ENCODE data around the gene PCP2. TPM values are rescaled to one million over a fixed set of nuclear protein-coding genes. Genes with fewer than 3 reads are reported as not detected.

PCP2 gene
- total and polyA plus RNA-seq, 2 of the 8 experiments (the other 6 are each of a cell fraction or from before 2014, with no cell fraction given) = not detected

DNA sequence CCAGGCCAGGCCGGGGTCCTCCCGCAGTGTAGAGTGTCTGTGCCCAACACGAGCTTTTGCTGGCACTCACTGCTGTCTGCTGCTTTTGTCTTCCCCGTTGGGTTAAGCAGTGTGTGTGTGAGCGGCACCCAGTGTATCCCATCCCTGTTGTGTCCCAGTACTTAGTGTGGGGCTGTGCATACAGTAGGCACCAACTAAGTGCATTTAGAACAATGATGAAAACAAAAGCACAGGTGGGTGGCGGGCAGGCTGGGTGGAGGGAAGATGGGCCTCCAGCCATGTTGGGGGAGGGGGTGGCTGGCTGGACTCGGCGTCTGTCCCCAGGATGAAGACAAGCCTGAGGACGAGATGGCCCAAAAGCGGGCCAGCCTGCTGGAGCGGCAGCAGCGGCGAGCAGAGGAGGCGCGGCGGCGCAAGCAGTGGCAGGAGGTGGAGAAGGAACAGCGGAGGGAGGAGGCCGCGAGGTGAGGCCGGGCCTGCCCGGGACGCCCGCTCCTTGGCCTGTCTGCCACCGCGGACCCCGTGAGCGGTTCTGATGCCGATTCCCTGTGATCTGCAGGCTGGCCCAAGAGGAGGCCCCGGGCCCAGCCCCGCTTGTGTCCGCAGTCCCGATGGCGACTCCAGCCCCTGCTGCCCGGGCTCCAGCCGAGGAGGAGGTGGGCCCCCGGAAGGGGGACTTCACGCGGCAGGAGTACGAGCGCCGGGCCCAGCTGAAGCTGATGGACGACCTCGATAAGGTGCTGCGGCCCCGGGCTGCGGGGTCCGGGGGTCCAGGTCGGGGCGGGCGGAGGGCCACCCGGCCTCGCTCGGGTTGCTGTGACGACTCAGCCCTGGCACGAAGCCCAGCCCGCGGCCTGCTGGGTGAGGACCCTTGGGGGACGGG is 18.4 kb downstream of the PCP2 start:
- H4K91ac ChIP-seq (replicated peaks; ENCODE audit: insufficient read length, low read length) = no peak overlapping the region
- ChIA-PET CTCF (ENCODE audit: partially characterized antibody) (interaction anchor here (0.6 to 1.1 kb wide), 3 partner anchors 8 to 304 kb away, joined by 3 to 4 read pairs (median 3); partner anchors contain the start of gene TRAPPC5), POLR2A (ENCODE audit: partially characterized antibody) (interaction anchor here (1.0 to 1.9 kb wide), 2 partner anchors 9 to 27 kb away, joined by 3 to 4 read pairs; no protein-coding TSS in a partner anchor)
- H4K20me1 ChIP-seq (replicated peaks in 1 of 2; ENCODE audit: control insufficient read depth in 1 of 2, insufficient read depth in 2 of 2, low read length in 2 of 2) = peaks cover 6 to 13% of the 10 kb centered on the region in 2 experiments
- H2BK15ac ChIP-seq (ENCODE audit: low read length) = no peak overlapping the region
- H3K79me2 ChIP-seq (ENCODE audit: control insufficient read depth in 1 of 2, insufficient read depth in 2 of 2, low read length in 2 of 2) = no peaks in the 10 kb centered on the region
- no peaks in the 10 kb centered on the region for H3K23me2 ChIP-seq (ENCODE audit: low read depth, low read length)
- FAIRE-seq (no peak), DNase-seq (ENCODE audit: low read depth in 1 of 2, low spot score in 2 of 2) (no peak)
- no peak overlapping the region for H3K4me3 ChIP-seq (ENCODE audit: extremely low read depth in 1 of 4, insufficient read depth in 2 of 4, low read depth in 3 of 4, low read length in 4 of 4)
- H3K27me3 ChIP-seq (replicated peaks in 1 of 4; ENCODE audit: control insufficient read depth in 3 of 4, extremely low read depth in 1 of 4, insufficient read depth in 3 of 4, low read length in 3 of 4) = no peaks in the 10 kb centered on the region
- H3K9me3 ChIP-seq (ENCODE audit: insufficient read depth in 2 of 2, low read depth in 1 of 2, low read length in 1 of 2) = no peaks in the 10 kb centered on the region
- H2AFZ ChIP-seq (ENCODE audit: low read length) = no peak overlapping the region
- no peak overlapping the region for H2AK5ac ChIP-seq (ENCODE audit: low read depth, low read length)
- TF ChIP-seq SAP30 (IDR thresholded peaks at IDR 0.05; ENCODE audit: insufficient read depth, insufficient replicate concordance, low read length) (no peak), CTBP2 (IDR thresholded peaks at IDR 0.05; ENCODE audit: borderline replicate concordance, insufficient read depth, insufficient read length, low read length) (no peak), POLR2A (IDR thresholded peaks at IDR 0.05; ENCODE audit: control extremely low read depth in 1 of 2, low read depth in 2 of 2, low read length in 2 of 2) (no peak)
- no peak overlapping the region for H3K9ac ChIP-seq (replicated peaks in 1 of 4; ENCODE audit: extremely low read depth in 1 of 4, low read depth in 3 of 4, low read length in 3 of 4)
- no peak overlapping the region for H3K18ac ChIP-seq (ENCODE audit: extremely low read depth, low read length)
- H3K23ac ChIP-seq (ENCODE audit: insufficient read length) = no peak overlapping the region
- H4K8ac ChIP-seq (ENCODE audit: extremely low read depth, insufficient read depth, low read length) = no peak overlapping the region
- no peak overlapping the region for H4K5ac ChIP-seq (ENCODE audit: insufficient read length, low read depth, low read length)
- no peak overlapping the region for H2BK120ac ChIP-seq (replicated peaks; ENCODE audit: low read depth, low read length)
- no peak overlapping the region for H3K14ac ChIP-seq (ENCODE audit: insufficient read length)
- H3K4ac ChIP-seq (replicated peaks; ENCODE audit: insufficient read length, low read depth, low read length) = no peak overlapping the region
- H3K56ac ChIP-seq (replicated peaks; ENCODE audit: insufficient read length, low read depth, low read length) = no peak overlapping the region
- H2BK20ac ChIP-seq (ENCODE audit: low read length) = no peak overlapping the region
- H3K79me1 ChIP-seq (ENCODE audit: low read depth, low read length) = no peaks in the 10 kb centered on the region
- H3K4me1 ChIP-seq (replicated peaks in 1 of 4; ENCODE audit: control insufficient read depth in 3 of 4, insufficient read depth in 4 of 4, low read length in 3 of 4) = no peaks in the 10 kb centered on the region
- 95% methylated on average over 44 of the region's 59 CpGs; no CpG with 5 or more reads in 1 of the 2 experiments for WGBS, 2 experiments (ENCODE audit: extremely low coverage in 1 of 2, insufficient coverage in 1 of 2, insufficient read length in 1 of 2, insufficient replicate concordance in 2 of 2, low coverage in 1 of 2, low lambda C conversion rate in 2 of 2, missing lambda C conversion rate in 1 of 2)
- H3K27ac ChIP-seq (ENCODE audit: low read depth, low read length) = no peak overlapping the region
- peaks cover 0 to 50% (median 15%) of the 10 kb centered on the region in 4 experiments; a peak in 6 of 8 replicates for H3K36me3 ChIP-seq (ENCODE audit: control insufficient read depth in 2 of 4, insufficient read depth in 4 of 4, low read length in 3 of 4)
- H2BK5ac ChIP-seq (ENCODE audit: low read depth, low read length) = no peak overlapping the region
- H3K4me2 ChIP-seq (ENCODE audit: insufficient read depth in 1 of 2, low read depth in 2 of 2, low read length in 2 of 2) = no peak overlapping the region
- H2BK12ac ChIP-seq (ENCODE audit: low read depth, low read length) = no peak overlapping the region
